NCI-H2029 treated with DMSO at 0.1 percent for 48 hours (cell line): Measurements from ENCODE around the gene NUDT9.
A peak's percentile ranks its signal among the peaks of the same experiment; 100 is the strongest.
"Not testable (repeated sequence)": the region's sequence is repeated elsewhere in the genome, so short reads cannot be mapped to it uniquely, and the experiment has no call there.

Experiments
- DNase-seq: peaks from one replicate; lab custom pipeline; 2025; lab: John Stamatoyannopoulos, UW

Gene NUDT9

GRCh38 chr4:87462102-87462501 lies 39.7 kb downstream of the NUDT9 start:
- DNase-seq = no peak

GRCh38 chr4:87465739-87466366 lies 43.5 kb downstream of the NUDT9 start:
- peak; percentile 33 for DNase-seq

GRCh38 chr4:87469390-87469789 lies 47.0 kb downstream of the NUDT9 start:
- DNase-seq = no peak

GRCh38 chr4:87476934-87477333 lies 54.6 kb downstream of the NUDT9 start:
- DNase-seq = no peak

GRCh38 chr4:87478732-87479250 lies 56.4 kb downstream of the NUDT9 start:
- no peak for DNase-seq

- DNase-seq = no peak
Measured at GRCh38 chr4:87481377-87481776, 59.0 kb downstream of the NUDT9 start.

- DNase-seq = not testable (repeated sequence)
Measured at GRCh38 chr4:87483247-87483646, 60.9 kb downstream of the NUDT9 start.

- DNase-seq = not testable (repeated sequence)
Measured at GRCh38 chr4:87488666-87489065, 66.3 kb downstream of the NUDT9 start.

GRCh38 chr4:87489678-87490077 lies 67.3 kb downstream of the NUDT9 start:
- DNase-seq = no peak

- DNase-seq = no peak
Measured at GRCh38 chr4:87490664-87491369, 68.4 kb downstream of the NUDT9 start.

GRCh38 chr4:87491436-87491835 lies 69.1 kb downstream of the NUDT9 start:
- DNase-seq = no peak

- DNase-seq = not testable (repeated sequence)
Measured at GRCh38 chr4:87491851-87492250, 69.5 kb downstream of the NUDT9 start.

GRCh38 chr4:87493115-87493514 lies 70.7 kb downstream of the NUDT9 start:
- DNase-seq = no peak

GRCh38 chr4:87497159-87497558 lies 74.8 kb downstream of the NUDT9 start:
- DNase-seq = no peak

- DNase-seq = no peak
Measured at GRCh38 chr4:87497578-87497977, 75.2 kb downstream of the NUDT9 start.

- DNase-seq = no peak
Measured at GRCh38 chr4:87498446-87498900, 76.1 kb downstream of the NUDT9 start.

GRCh38 chr4:87499403-87500091 lies 77.2 kb downstream of the NUDT9 start:
- no peak for DNase-seq

- DNase-seq = no peak
Measured at GRCh38 chr4:87500092-87500462, 77.7 kb downstream of the NUDT9 start.

GRCh38 chr4:87502580-87503238 lies 80.3 kb downstream of the NUDT9 start:
- DNase-seq = peak; percentile 26

GRCh38 chr4:87505862-87506261 lies 83.5 kb downstream of the NUDT9 start:
- no peak for DNase-seq

- DNase-seq = no peak
Measured at GRCh38 chr4:87506974-87507701, 84.8 kb downstream of the NUDT9 start.
